OCI-LY1 (cell line): ENCODE measurements around the gene SYCE3.

ENCODE experiments used
- H2AFZ ChIP-seq: fragments of 200-600 bp; sonication (generic), shearing (Covaris generic); 2 replicates; pipeline ENCODE4 v1.6.0; 2014; ENCODE audit warnings: antibody characterized with exemption, mild to moderate bottlenecking, low read length
- H3F3A ChIP-seq: fragments of 200-600 bp; sonication (generic), shearing (Covaris generic); 2 replicates; pipeline ENCODE4 v1.6.0; 2014; ENCODE audit warnings: mild to moderate bottlenecking, antibody characterized with exemption, low read length, moderate library complexity; ENCODE audit not compliant: insufficient read depth
- H3K27ac ChIP-seq: fragments of 200-600 bp; sonication (generic); 2 replicates; pipeline ENCODE4 v1.5.1; 2014; ENCODE audit warnings: low read length, mixed run types, mild to moderate bottlenecking, low read depth; ENCODE audit not compliant: poor library complexity, severe bottlenecking
- H3K27me3 ChIP-seq: fragments of 200-600 bp; sonication (generic); 2 replicates; pipeline ENCODE4 v1.6.0; 2014; ENCODE audit warnings: antibody characterized with exemption, mild to moderate bottlenecking, low read length, moderate library complexity; ENCODE audit not compliant: insufficient read depth
- H3K36me3 ChIP-seq: fragments of 200-600 bp; sonication (generic); 2 replicates; pipeline ENCODE4 v1.6.1; 2014; ENCODE audit warnings: mild to moderate bottlenecking, antibody characterized with exemption, low read length, moderate library complexity, mixed read lengths; ENCODE audit not compliant: insufficient read depth
- H3K4me1 ChIP-seq: fragments of 200-600 bp; sonication (generic); 2 replicates; pipeline ENCODE4 v1.5.1; 2014; ENCODE audit warnings: mild to moderate bottlenecking, low read length, moderate library complexity; ENCODE audit not compliant: insufficient read depth, severe bottlenecking
- H3K4me2 ChIP-seq: fragments of 200-600 bp; sonication (generic), shearing (Covaris generic); 2 replicates; pipeline ENCODE4 v1.6.1; 2014; ENCODE audit warnings: low read length
- H3K4me3 ChIP-seq: fragments of 200-600 bp; sonication (generic); 2 replicates; pipeline ENCODE4 v1.5.1; 2014; ENCODE audit warnings: low read length, low read depth, mild to moderate bottlenecking, mixed read lengths; ENCODE audit not compliant: poor library complexity, severe bottlenecking
- H3K79me2 ChIP-seq: fragments of 200-600 bp; shearing (Covaris generic); 2 replicates; pipeline ENCODE4 v1.6.1; 2016; ENCODE audit warnings: mixed run types, low read length, mixed read lengths; ENCODE audit not compliant: insufficient read depth
- H3K9ac ChIP-seq: fragments of 200-600 bp; sonication (generic), shearing (Covaris generic); 2 replicates; pipeline ENCODE4 v1.6.1; 2014; ENCODE audit warnings: mild to moderate bottlenecking, low read length, mixed read lengths
- H3K9me2 ChIP-seq: fragments of 200-600 bp; sonication (generic), shearing (Covaris generic); 2 replicates; pipeline ENCODE4 v1.6.1; 2014; ENCODE audit warnings: low read depth, mild to moderate bottlenecking, low read length, mixed read lengths
- H3K9me3 ChIP-seq: fragments of 200-600 bp; shearing (Covaris generic); 2 replicates; pipeline ENCODE4 v1.6.1; 2014; ENCODE audit warnings: low read length, mixed read lengths
- H4K20me1 ChIP-seq: fragments of 200-600 bp; sonication (generic), shearing (Covaris generic); 2 replicates; pipeline ENCODE4 v1.6.0; 2016; ENCODE audit warnings: mild to moderate bottlenecking, low read length; ENCODE audit not compliant: insufficient read depth
- CTCF ChIP-seq: fragments of 200-600 bp; sonication (generic), shearing (Covaris generic); IDR thresholded peaks from 2 replicates; pipeline ENCODE4 v1.5.1; 2017; ENCODE audit warnings: mild to moderate bottlenecking, antibody characterized with exemption, low read length, moderate library complexity, mixed read lengths
- EZH2 ChIP-seq: fragments of 200-600 bp; sonication (generic), shearing (Covaris generic); IDR thresholded peaks from 2 replicates; pipeline ENCODE4 v1.8.0; 2017; ENCODE audit warnings: borderline replicate concordance, mixed run types, mild to moderate bottlenecking, antibody characterized with exemption, low read length, moderate library complexity, mixed read lengths

Gene SYCE3

GRCh38 chr22:50507421-50507990 lies 55.2 kb downstream of the SYCE3 start, which contains the start of gene LMF2:
LMF2 (minus strand) TSS chr22:50507702; CDS start chr22:50507675, 27 bp downstream.
- Histone ChIP-seq H3K27ac (peak within 1 kb of the TSS; percentile 90), H3K9me2 (no peaks in the 10 kb centered on the region)

GRCh38 chr22:50506611-50507420 lies 55.9 kb downstream of the SYCE3 start:
- peak overlapping the region; percentile 96 for H3K4me3 ChIP-seq
- H3K9ac ChIP-seq, result peak overlapping the region; percentile 94
- no peaks in the 10 kb centered on the region for H3K27me3 ChIP-seq
- no peaks in the 10 kb centered on the region for H3K9me2 ChIP-seq
- H3K27ac ChIP-seq, result peak overlapping the region; percentile 52
- H3K79me2 ChIP-seq, result peaks cover 24% of the 10 kb centered on the region
- no peaks in the 10 kb centered on the region for H3F3A ChIP-seq
- H3K4me2 ChIP-seq, result peak overlapping the region; percentile 98
- H3K9me3 ChIP-seq, result no peaks in the 10 kb centered on the region
- peaks cover 25% of the 10 kb centered on the region for H3K36me3 ChIP-seq
- H2AFZ ChIP-seq, result no peak overlapping the region
- peaks cover 26% of the 10 kb centered on the region for H3K4me1 ChIP-seq
- no peak for TF ChIP-seq CTCF
- no peak for TF ChIP-seq EZH2
- H4K20me1 ChIP-seq, result no peaks in the 10 kb centered on the region

More at GRCh38 chr22:50507421-50507990, 55.2 kb downstream of the SYCE3 start, which contains the start of gene LMF2:
- H3K4me2 ChIP-seq, result peak within 1 kb of the TSS; percentile 98
- H3K9me3 ChIP-seq, result no peaks in the 10 kb centered on the region
- no peaks in the 10 kb centered on the region for H3K27me3 ChIP-seq
- no peaks in the 10 kb centered on the region for H4K20me1 ChIP-seq
- H2AFZ ChIP-seq, result no peak within 1 kb of the TSS
- peak within 1 kb of the TSS; percentile 96 for H3K4me3 ChIP-seq
- peak within 1 kb of the TSS; percentile 94 for H3K9ac ChIP-seq
- peaks cover 26% of the 10 kb centered on the region for H3K4me1 ChIP-seq
- no peaks in the 10 kb centered on the region for H3F3A ChIP-seq
- peaks cover 31% of the 10 kb centered on the region for H3K79me2 ChIP-seq
- H3K36me3 ChIP-seq, result peaks cover 28% of the 10 kb centered on the region
- no peak for TF ChIP-seq CTCF
- no peak for TF ChIP-seq EZH2

GRCh38 chr22:50505776-50506610 lies 56.7 kb downstream of the SYCE3 start:
- H3K79me2 ChIP-seq, result peaks cover 24% of the 10 kb centered on the region

More at GRCh38 chr22:50505776-50506610, 56.7 kb downstream of the SYCE3 start:
- TF ChIP-seq CTCF (no peak), EZH2 (no peak)
- H3K4me2 ChIP-seq, result peak overlapping the region; percentile 98
- no peaks in the 10 kb centered on the region for H4K20me1 ChIP-seq
- H3K9me3 ChIP-seq, result no peaks in the 10 kb centered on the region
- peaks cover 22% of the 10 kb centered on the region for H3K36me3 ChIP-seq
- peaks cover 26% of the 10 kb centered on the region for H3K4me1 ChIP-seq
- H3K9me2 ChIP-seq, result no peaks in the 10 kb centered on the region
- no peak overlapping the region for H2AFZ ChIP-seq
- peak overlapping the region; percentile 94 for H3K9ac ChIP-seq
- H3K27me3 ChIP-seq, result no peaks in the 10 kb centered on the region
- no peaks in the 10 kb centered on the region for H3F3A ChIP-seq
- H3K4me3 ChIP-seq, result peak overlapping the region; percentile 96
- no peak overlapping the region for H3K27ac ChIP-seq
